ENCODE data around the gene PPP4R3A.
"Not testable (repeated sequence)": the region's sequence is repeated elsewhere in the genome, so short reads cannot be mapped to it uniquely, and the experiment has no call there.

Gene PPP4R3A

GRCh38 chr14:91439345-91439744 is 70.8 kb downstream of the PPP4R3A start:
- H2AK5ac ChIP-seq (ENCODE audit: low read length) = no peak overlapping the region
- H2BK120ac ChIP-seq (ENCODE audit: insufficient read depth, low read length, poor library complexity) = no peak overlapping the region
- no peaks in the 10 kb centered on the region for H3K27me3 ChIP-seq (ENCODE audit: insufficient read depth, low read length)
- no peaks in the 10 kb centered on the region for H3K4me1 ChIP-seq (ENCODE audit: control insufficient read depth in 1 of 2, insufficient read depth in 2 of 2, low read length in 2 of 2)
- H2BK5ac ChIP-seq (ENCODE audit: low read depth, low read length, poor library complexity) = no peak overlapping the region
- no peak overlapping the region for H3K9ac ChIP-seq (ENCODE audit: low read length)
- H3K79me2 ChIP-seq (ENCODE audit: control insufficient read depth, insufficient read depth, low read length, poor library complexity) = no peaks in the 10 kb centered on the region
- no CpG with 5 or more reads among the region's 1 CpG for WGBS (ENCODE audit: extremely low coverage, insufficient coverage, insufficient read length)
- peaks cover 8% of the 10 kb centered on the region for H3K9me3 ChIP-seq (ENCODE audit: insufficient read depth, low read depth, low read length)
- H4K12ac ChIP-seq (ENCODE audit: low read depth, low read length) = no peak overlapping the region
- no peak overlapping the region for H3K18ac ChIP-seq (ENCODE audit: low read length)
- H3K4ac ChIP-seq (ENCODE audit: low read depth, low read length) = no peak overlapping the region
- H3K23ac ChIP-seq (ENCODE audit: low read length) = no peak overlapping the region
- no peak overlapping the region for H2AFZ ChIP-seq (ENCODE audit: insufficient read depth, low read length, poor library complexity)
- H3K4me2 ChIP-seq (ENCODE audit: low read length) = no peak overlapping the region
- no peak for DNase-seq
- no peak overlapping the region for H3K14ac ChIP-seq (ENCODE audit: low read length)
- no peaks in the 10 kb centered on the region for H3K79me1 ChIP-seq (ENCODE audit: low read length)
- no peak overlapping the region for H3K4me3 ChIP-seq (ENCODE audit: low read depth, low read length)
- H4K91ac ChIP-seq (ENCODE audit: low read depth, low read length) = no peak overlapping the region
- no peak overlapping the region for H2BK12ac ChIP-seq (ENCODE audit: low read length)
- no peak overlapping the region for H3K27ac ChIP-seq (ENCODE audit: low read depth, low read length)
- no peaks in the 10 kb centered on the region for H3K36me3 ChIP-seq (ENCODE audit: control insufficient read depth in 1 of 2, insufficient read depth in 2 of 2, low read length in 2 of 2)
- no peak overlapping the region for H4K8ac ChIP-seq (ENCODE audit: low read depth, low read length)

GRCh38 chr14:91438845-91439244 is 71.3 kb downstream of the PPP4R3A start:
- Histone ChIP-seq H4K12ac (ENCODE audit: low read depth, low read length) (no peak overlapping the region), H3K4me3 (ENCODE audit: low read depth, low read length) (no peak overlapping the region), H3K4ac (ENCODE audit: low read depth, low read length) (no peak overlapping the region), H3K14ac (ENCODE audit: low read length) (no peak overlapping the region), H3K4me2 (ENCODE audit: low read length) (no peak overlapping the region), H3K27me3 (ENCODE audit: insufficient read depth, low read length) (no peaks in the 10 kb centered on the region), H3K79me1 (ENCODE audit: low read length) (no peaks in the 10 kb centered on the region), H3K4me1 (ENCODE audit: control insufficient read depth in 1 of 2, insufficient read depth in 2 of 2, low read length in 2 of 2) (no peaks in the 10 kb centered on the region), H3K23ac (ENCODE audit: low read length) (no peak overlapping the region), H2BK12ac (ENCODE audit: low read length) (no peak overlapping the region), H3K9me3 (ENCODE audit: insufficient read depth, low read depth, low read length) (peaks cover 8% of the 10 kb centered on the region), H3K27ac (ENCODE audit: low read depth, low read length) (no peak overlapping the region), H2AFZ (ENCODE audit: insufficient read depth, low read length, poor library complexity) (no peak overlapping the region), H3K9ac (ENCODE audit: low read length) (no peak overlapping the region), H3K36me3 (ENCODE audit: control insufficient read depth in 1 of 2, insufficient read depth in 2 of 2, low read length in 2 of 2) (no peaks in the 10 kb centered on the region), H2BK120ac (ENCODE audit: insufficient read depth, low read length, poor library complexity) (no peak overlapping the region), H4K91ac (ENCODE audit: low read depth, low read length) (no peak overlapping the region), H3K18ac (ENCODE audit: low read length) (no peak overlapping the region), H2AK5ac (ENCODE audit: low read length) (no peak overlapping the region), H4K8ac (ENCODE audit: low read depth, low read length) (no peak overlapping the region), H2BK5ac (ENCODE audit: low read depth, low read length, poor library complexity) (no peak overlapping the region), H3K79me2 (ENCODE audit: control insufficient read depth, insufficient read depth, low read length, poor library complexity) (no peaks in the 10 kb centered on the region)
- no peak for DNase-seq

- H4K12ac ChIP-seq (ENCODE audit: low read depth, low read length); H3K4ac ChIP-seq (ENCODE audit: low read depth, low read length); H4K91ac ChIP-seq (ENCODE audit: low read depth, low read length); H3K4me3 ChIP-seq (ENCODE audit: low read depth, low read length); H4K8ac ChIP-seq (ENCODE audit: low read depth, low read length); H3K14ac ChIP-seq (ENCODE audit: low read length); H2AK5ac ChIP-seq (ENCODE audit: low read length); H3K4me2 ChIP-seq (ENCODE audit: low read length); H2BK12ac ChIP-seq (ENCODE audit: low read length); H2BK5ac ChIP-seq (ENCODE audit: low read depth, low read length, poor library complexity); H3K4me1 ChIP-seq (ENCODE audit: control insufficient read depth in 1 of 2, insufficient read depth in 2 of 2, low read length in 2 of 2); H3K27me3 ChIP-seq (ENCODE audit: insufficient read depth, low read length); H3K79me2 ChIP-seq (ENCODE audit: control insufficient read depth, insufficient read depth, low read length, poor library complexity); H3K9me3 ChIP-seq (ENCODE audit: insufficient read depth, low read depth, low read length); H3K79me1 ChIP-seq (ENCODE audit: low read length); H3K9ac ChIP-seq (ENCODE audit: low read length); H3K18ac ChIP-seq (ENCODE audit: low read length); H3K27ac ChIP-seq (ENCODE audit: low read depth, low read length); H2AFZ ChIP-seq (ENCODE audit: insufficient read depth, low read length, poor library complexity); DNase-seq; H3K36me3 ChIP-seq (ENCODE audit: control insufficient read depth in 1 of 2, insufficient read depth in 2 of 2, low read length in 2 of 2); H2BK120ac ChIP-seq (ENCODE audit: insufficient read depth, low read length, poor library complexity); H3K23ac ChIP-seq (ENCODE audit: low read length): not testable (repeated sequence)
- no CpG with 5 or more reads among the region's 16 CpGs for WGBS (ENCODE audit: extremely low coverage, insufficient coverage, insufficient read length)
These were observed 73.8 kb downstream of the PPP4R3A start for GRCh38 chr14:91436266-91436665.

GRCh38 chr14:91429385-91429784 is 80.7 kb downstream of the PPP4R3A start:
- H3K18ac ChIP-seq (ENCODE audit: low read length) = no peak overlapping the region
- H2AK5ac ChIP-seq (ENCODE audit: low read length) = no peak overlapping the region
- H4K91ac ChIP-seq (ENCODE audit: low read depth, low read length) = no peak overlapping the region
- H2BK5ac ChIP-seq (ENCODE audit: low read depth, low read length, poor library complexity) = no peak overlapping the region
- H3K4me1 ChIP-seq (ENCODE audit: control insufficient read depth in 1 of 2, insufficient read depth in 2 of 2, low read length in 2 of 2) = no peaks in the 10 kb centered on the region
- no peak overlapping the region for H3K4me3 ChIP-seq (ENCODE audit: low read depth, low read length)
- WGBS (ENCODE audit: extremely low coverage, insufficient coverage, insufficient read length) = no CpG with 5 or more reads among the region's 3 CpGs
- H2AFZ ChIP-seq (ENCODE audit: insufficient read depth, low read length, poor library complexity) = no peak overlapping the region
- H3K79me2 ChIP-seq (ENCODE audit: control insufficient read depth, insufficient read depth, low read length, poor library complexity) = no peaks in the 10 kb centered on the region
- no peak for DNase-seq
- H4K12ac ChIP-seq (ENCODE audit: low read depth, low read length) = no peak overlapping the region
- H3K9me3 ChIP-seq (ENCODE audit: insufficient read depth, low read depth, low read length) = no peaks in the 10 kb centered on the region
- no peak overlapping the region for H4K8ac ChIP-seq (ENCODE audit: low read depth, low read length)
- H3K14ac ChIP-seq (ENCODE audit: low read length) = no peak overlapping the region
- no peaks in the 10 kb centered on the region for H3K27me3 ChIP-seq (ENCODE audit: insufficient read depth, low read length)
- H3K36me3 ChIP-seq (ENCODE audit: control insufficient read depth in 1 of 2, insufficient read depth in 2 of 2, low read length in 2 of 2) = no peaks in the 10 kb centered on the region
- H3K9ac ChIP-seq (ENCODE audit: low read length) = no peak overlapping the region
- no peaks in the 10 kb centered on the region for H3K79me1 ChIP-seq (ENCODE audit: low read length)
- H3K27ac ChIP-seq (ENCODE audit: low read depth, low read length) = no peak overlapping the region
- no peak overlapping the region for H2BK120ac ChIP-seq (ENCODE audit: insufficient read depth, low read length, poor library complexity)
- no peak overlapping the region for H3K4ac ChIP-seq (ENCODE audit: low read depth, low read length)
- H3K4me2 ChIP-seq (ENCODE audit: low read length) = no peak overlapping the region
- H3K23ac ChIP-seq (ENCODE audit: low read length) = no peak overlapping the region
- no peak overlapping the region for H2BK12ac ChIP-seq (ENCODE audit: low read length)

GRCh38 chr14:91428931-91429330 is 81.2 kb downstream of the PPP4R3A start:
- no CpG with 5 or more reads among the region's 1 CpG for WGBS (ENCODE audit: extremely low coverage, insufficient coverage, insufficient read length)
- not testable (repeated sequence) for H4K8ac ChIP-seq (ENCODE audit: low read depth, low read length)

More at GRCh38 chr14:91428931-91429330, 81.2 kb downstream of the PPP4R3A start:
- H3K4me1 ChIP-seq (ENCODE audit: control insufficient read depth in 1 of 2, insufficient read depth in 2 of 2, low read length in 2 of 2); H3K23ac ChIP-seq (ENCODE audit: low read length); H4K12ac ChIP-seq (ENCODE audit: low read depth, low read length); H3K9me3 ChIP-seq (ENCODE audit: insufficient read depth, low read depth, low read length); H2AK5ac ChIP-seq (ENCODE audit: low read length); H3K4ac ChIP-seq (ENCODE audit: low read depth, low read length); H3K14ac ChIP-seq (ENCODE audit: low read length); H3K4me2 ChIP-seq (ENCODE audit: low read length); H2AFZ ChIP-seq (ENCODE audit: insufficient read depth, low read length, poor library complexity); H3K18ac ChIP-seq (ENCODE audit: low read length); H2BK120ac ChIP-seq (ENCODE audit: insufficient read depth, low read length, poor library complexity); H2BK12ac ChIP-seq (ENCODE audit: low read length); H3K9ac ChIP-seq (ENCODE audit: low read length); H3K27me3 ChIP-seq (ENCODE audit: insufficient read depth, low read length); H3K4me3 ChIP-seq (ENCODE audit: low read depth, low read length); DNase-seq; H3K27ac ChIP-seq (ENCODE audit: low read depth, low read length); H3K36me3 ChIP-seq (ENCODE audit: control insufficient read depth in 1 of 2, insufficient read depth in 2 of 2, low read length in 2 of 2); H4K91ac ChIP-seq (ENCODE audit: low read depth, low read length); H2BK5ac ChIP-seq (ENCODE audit: low read depth, low read length, poor library complexity); H3K79me1 ChIP-seq (ENCODE audit: low read length); H3K79me2 ChIP-seq (ENCODE audit: control insufficient read depth, insufficient read depth, low read length, poor library complexity): not testable (repeated sequence)
